ENCODE data around the gene CPNE8.

Gene CPNE8

DNA sequence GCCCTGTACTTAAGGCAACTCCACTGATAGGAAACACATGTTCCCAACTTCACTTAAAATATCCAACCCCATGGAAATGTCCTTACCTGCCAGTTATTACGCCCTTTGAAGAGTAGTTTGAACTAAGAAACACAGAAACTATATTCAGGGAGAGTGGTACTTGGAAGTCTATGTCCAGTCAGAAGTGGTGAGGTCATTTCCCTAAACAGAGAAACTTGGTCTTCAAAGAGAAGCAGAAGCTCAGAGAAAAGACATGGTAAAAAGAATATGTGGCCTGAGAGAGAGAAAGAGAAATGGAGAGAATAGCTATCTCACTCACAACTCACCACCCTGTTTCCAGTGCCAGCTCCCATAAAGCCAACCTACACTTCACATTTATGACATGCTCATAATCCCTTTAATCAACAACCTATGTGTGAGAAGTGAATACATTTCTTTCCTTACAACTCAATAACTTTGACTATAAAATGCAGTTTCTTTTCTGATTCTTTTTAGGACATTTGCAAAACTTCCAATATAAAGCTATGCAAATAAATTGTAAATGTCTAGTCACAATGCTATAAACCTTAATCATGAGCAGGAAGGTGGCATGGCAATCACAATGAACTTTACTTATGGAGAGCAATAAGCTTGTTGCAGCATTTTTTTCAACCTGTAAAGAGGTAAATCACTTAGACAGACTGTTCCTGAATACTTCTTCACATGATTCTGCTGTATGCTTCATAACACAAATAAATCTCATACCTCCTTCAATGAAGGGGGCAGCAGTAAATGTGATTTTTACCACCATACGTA is 67.1 kb downstream of the CPNE8 start:
- Histone ChIP-seq H3K4me2 (ENCODE audit: low read depth, low read length, poor library complexity, severe bottlenecking) (no peak overlapping the region), H3K27me3 (ENCODE audit: insufficient read depth, low read length, poor library complexity, severe bottlenecking) (no peaks in the 10 kb centered on the region), H3K79me2 (ENCODE audit: insufficient read depth, low read length) (no peaks in the 10 kb centered on the region), H3K4me3 (ENCODE audit: low read length, poor library complexity, severe bottlenecking) (no peak overlapping the region), H2AFZ (ENCODE audit: low read length) (no peak overlapping the region), H4K20me1 (ENCODE audit: insufficient read depth, low read length, poor library complexity, severe bottlenecking) (no peaks in the 10 kb centered on the region), H3K9me2 (replicated peaks; ENCODE audit: low read depth, low read length) (no peaks in the 10 kb centered on the region), H3K9ac (ENCODE audit: low read depth, low read length, poor library complexity, severe bottlenecking) (no peak overlapping the region), H3F3A (ENCODE audit: low read depth) (no peaks in the 10 kb centered on the region), H3K4me1 (ENCODE audit: insufficient read depth, low read length, poor library complexity, severe bottlenecking) (no peaks in the 10 kb centered on the region), H3K9me3 (ENCODE audit: insufficient read depth, low read depth, low read length) (peaks cover 4% of the 10 kb centered on the region; the same call in 1 of the 2 replicates), H3K36me3 (ENCODE audit: insufficient read depth, low read length) (no peaks in the 10 kb centered on the region)
- TF ChIP-seq, protein P1, sequence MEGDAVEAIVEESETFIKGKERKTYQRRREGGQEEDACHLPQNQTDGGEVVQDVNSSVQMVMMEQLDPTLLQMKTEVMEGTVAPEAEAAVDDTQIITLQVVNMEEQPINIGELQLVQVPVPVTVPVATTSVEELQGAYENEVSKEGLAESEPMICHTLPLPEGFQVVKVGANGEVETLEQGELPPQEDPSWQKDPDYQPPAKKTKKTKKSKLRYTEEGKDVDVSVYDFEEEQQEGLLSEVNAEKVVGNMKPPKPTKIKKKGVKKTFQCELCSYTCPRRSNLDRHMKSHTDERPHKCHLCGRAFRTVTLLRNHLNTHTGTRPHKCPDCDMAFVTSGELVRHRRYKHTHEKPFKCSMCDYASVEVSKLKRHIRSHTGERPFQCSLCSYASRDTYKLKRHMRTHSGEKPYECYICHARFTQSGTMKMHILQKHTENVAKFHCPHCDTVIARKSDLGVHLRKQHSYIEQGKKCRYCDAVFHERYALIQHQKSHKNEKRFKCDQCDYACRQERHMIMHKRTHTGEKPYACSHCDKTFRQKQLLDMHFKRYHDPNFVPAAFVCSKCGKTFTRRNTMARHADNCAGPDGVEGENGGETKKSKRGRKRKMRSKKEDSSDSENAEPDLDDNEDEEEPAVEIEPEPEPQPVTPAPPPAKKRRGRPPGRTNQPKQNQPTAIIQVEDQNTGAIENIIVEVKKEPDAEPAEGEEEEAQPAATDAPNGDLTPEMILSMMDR (conservative IDR thresholded peaks at IDR 0.05; ENCODE audit: low read length), result no peak
- no peak for TF ChIP-seq EZH2phosphoT487 (IDR thresholded peaks at IDR 0.05; ENCODE audit: borderline replicate concordance)

DNA sequence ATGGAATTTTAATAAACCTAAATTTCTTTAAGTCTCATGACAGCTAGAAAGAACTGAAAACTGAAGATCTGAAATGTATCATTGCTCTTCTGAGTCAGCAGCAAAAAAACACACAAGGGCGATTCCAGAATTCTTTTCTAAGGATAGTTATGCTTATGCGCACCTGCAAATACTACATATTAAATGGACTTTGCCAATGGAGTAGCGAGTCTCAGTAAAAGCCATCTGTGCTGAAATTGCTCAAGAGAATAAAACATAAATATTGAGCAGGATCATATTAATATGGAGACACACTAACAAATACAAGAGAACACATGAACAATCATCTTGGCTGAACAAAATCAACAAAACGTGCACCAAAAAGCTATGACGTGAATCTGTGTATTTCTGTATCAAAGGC is 73.7 kb downstream of the CPNE8 start:
- H3K9ac ChIP-seq (ENCODE audit: low read depth, low read length, poor library complexity, severe bottlenecking), result no peak overlapping the region
- no peak overlapping the region for H3K4me2 ChIP-seq (ENCODE audit: low read depth, low read length, poor library complexity, severe bottlenecking)
- H2AFZ ChIP-seq (ENCODE audit: low read length), result no peak overlapping the region
- no peaks in the 10 kb centered on the region for H3F3A ChIP-seq (ENCODE audit: low read depth)
- TF ChIP-seq, protein P1 (conservative IDR thresholded peaks at IDR 0.05; ENCODE audit: low read length), result no peak
- TF ChIP-seq EZH2phosphoT487 (IDR thresholded peaks at IDR 0.05; ENCODE audit: borderline replicate concordance), result no peak
- no peaks in the 10 kb centered on the region for H4K20me1 ChIP-seq (ENCODE audit: insufficient read depth, low read length, poor library complexity, severe bottlenecking)
- no peaks in the 10 kb centered on the region for H3K36me3 ChIP-seq (ENCODE audit: insufficient read depth, low read length)
- H3K9me3 ChIP-seq (ENCODE audit: insufficient read depth, low read depth, low read length), result peaks cover 4% of the 10 kb centered on the region; the same call in 1 of the 2 replicates
- H3K27me3 ChIP-seq (ENCODE audit: insufficient read depth, low read length, poor library complexity, severe bottlenecking), result no peaks in the 10 kb centered on the region
- H3K79me2 ChIP-seq (ENCODE audit: insufficient read depth, low read length), result no peaks in the 10 kb centered on the region
- H3K4me3 ChIP-seq (ENCODE audit: low read length, poor library complexity, severe bottlenecking), result no peak overlapping the region
- no peaks in the 10 kb centered on the region for H3K4me1 ChIP-seq (ENCODE audit: insufficient read depth, low read length, poor library complexity, severe bottlenecking)
- H3K9me2 ChIP-seq (replicated peaks; ENCODE audit: low read depth, low read length), result no peaks in the 10 kb centered on the region

DNA sequence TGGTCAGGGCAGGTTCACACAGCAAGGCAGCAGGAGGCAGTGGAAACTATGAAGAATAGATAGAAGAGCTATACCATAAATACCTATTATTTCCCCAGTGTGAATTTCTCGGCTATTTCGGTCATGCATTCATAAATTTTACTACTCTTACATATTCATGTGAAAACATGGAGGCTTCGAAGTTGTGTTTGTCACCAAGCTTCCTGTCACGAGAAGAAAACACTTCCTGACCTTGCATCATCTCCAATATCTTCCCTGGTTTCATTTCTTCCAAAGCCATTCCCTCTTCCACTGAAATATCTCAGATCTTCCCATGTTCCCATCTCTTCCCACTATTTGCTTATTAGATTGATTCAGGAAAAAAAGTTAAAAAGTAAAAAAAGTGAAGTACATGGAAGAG is 80.4 kb downstream of the CPNE8 start:
- H3K4me2 ChIP-seq (ENCODE audit: low read depth, low read length, poor library complexity, severe bottlenecking), result no peak overlapping the region
- no peak overlapping the region for H3K9ac ChIP-seq (ENCODE audit: low read depth, low read length, poor library complexity, severe bottlenecking)
- no peaks in the 10 kb centered on the region for H3K79me2 ChIP-seq (ENCODE audit: insufficient read depth, low read length)
- H4K20me1 ChIP-seq (ENCODE audit: insufficient read depth, low read length, poor library complexity, severe bottlenecking), result no peaks in the 10 kb centered on the region
- TF ChIP-seq, protein P1 (conservative IDR thresholded peaks at IDR 0.05; ENCODE audit: low read length), result no peak
- TF ChIP-seq EZH2phosphoT487 (IDR thresholded peaks at IDR 0.05; ENCODE audit: borderline replicate concordance), result no peak
- H3K4me3 ChIP-seq (ENCODE audit: low read length, poor library complexity, severe bottlenecking), result no peak overlapping the region
- H3F3A ChIP-seq (ENCODE audit: low read depth), result no peaks in the 10 kb centered on the region
- H3K36me3 ChIP-seq (ENCODE audit: insufficient read depth, low read length), result no peaks in the 10 kb centered on the region
- H3K27me3 ChIP-seq (ENCODE audit: insufficient read depth, low read length, poor library complexity, severe bottlenecking), result no peaks in the 10 kb centered on the region
- H2AFZ ChIP-seq (ENCODE audit: low read length), result no peak overlapping the region
- no peaks in the 10 kb centered on the region for H3K9me3 ChIP-seq (ENCODE audit: insufficient read depth, low read depth, low read length)
- H3K9me2 ChIP-seq (replicated peaks; ENCODE audit: low read depth, low read length), result no peaks in the 10 kb centered on the region
- H3K4me1 ChIP-seq (ENCODE audit: insufficient read depth, low read length, poor library complexity, severe bottlenecking), result no peaks in the 10 kb centered on the region

Data from Loucy (cell line).